ENCODE measurements around the gene WDR90. TPM values are rescaled to one million over a fixed set of nuclear protein-coding genes. Genes with fewer than 3 reads are reported as not detected.
A peak's percentile ranks its signal among the peaks of the same experiment; 100 is the strongest.

Gene WDR90
- total and polyA plus RNA-seq, 2 of the 13 experiments (the other 11 are each of a cell fraction or from before 2014, with no cell fraction given): 14.9 to 28.9 TPM

DNA sequence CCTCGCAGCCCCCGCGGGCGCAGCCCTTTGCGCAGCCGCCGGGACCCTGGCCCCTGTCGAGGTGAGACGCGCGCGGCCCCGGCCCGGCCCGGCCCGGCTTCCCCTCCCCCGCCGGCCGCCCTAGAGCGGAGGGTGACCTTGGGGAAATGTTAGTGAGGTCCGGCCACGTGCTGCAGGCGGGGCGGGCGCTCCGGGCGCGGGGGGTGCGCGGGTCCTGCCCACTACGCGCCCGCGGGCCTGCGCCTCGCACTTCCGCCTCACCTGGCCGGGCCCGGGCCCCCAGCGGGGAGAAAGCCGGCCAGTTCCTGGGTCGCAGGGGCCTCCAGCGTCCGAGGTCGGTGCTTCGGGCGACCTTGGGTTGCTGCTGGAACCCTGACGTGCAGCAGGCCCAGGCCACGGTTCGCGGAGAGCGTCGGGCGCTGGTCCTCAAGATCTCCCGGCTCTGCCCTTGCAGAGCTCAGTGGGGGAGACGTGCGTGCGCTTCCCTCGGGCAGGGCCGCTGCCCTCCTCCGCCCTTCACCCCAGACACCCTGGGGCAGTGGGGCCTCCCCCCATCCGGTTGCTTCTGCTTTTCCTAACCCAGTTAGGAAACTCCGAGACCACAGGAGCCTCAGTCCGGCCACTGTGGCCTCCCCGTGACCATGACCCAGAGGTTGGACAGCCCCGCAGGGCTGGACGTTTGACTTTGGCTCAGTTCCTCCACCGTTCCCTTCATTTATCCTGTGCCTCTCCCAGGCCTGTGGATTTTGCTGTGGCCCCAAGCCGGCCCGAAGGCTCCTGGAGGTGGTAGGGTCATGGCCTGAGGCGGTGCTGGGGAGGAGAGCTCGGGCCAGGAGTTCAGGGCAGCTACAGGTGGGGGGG, 6.7 kb upstream of the WDR90 start (continued):
- TF ChIP-seq, protein P1, sequence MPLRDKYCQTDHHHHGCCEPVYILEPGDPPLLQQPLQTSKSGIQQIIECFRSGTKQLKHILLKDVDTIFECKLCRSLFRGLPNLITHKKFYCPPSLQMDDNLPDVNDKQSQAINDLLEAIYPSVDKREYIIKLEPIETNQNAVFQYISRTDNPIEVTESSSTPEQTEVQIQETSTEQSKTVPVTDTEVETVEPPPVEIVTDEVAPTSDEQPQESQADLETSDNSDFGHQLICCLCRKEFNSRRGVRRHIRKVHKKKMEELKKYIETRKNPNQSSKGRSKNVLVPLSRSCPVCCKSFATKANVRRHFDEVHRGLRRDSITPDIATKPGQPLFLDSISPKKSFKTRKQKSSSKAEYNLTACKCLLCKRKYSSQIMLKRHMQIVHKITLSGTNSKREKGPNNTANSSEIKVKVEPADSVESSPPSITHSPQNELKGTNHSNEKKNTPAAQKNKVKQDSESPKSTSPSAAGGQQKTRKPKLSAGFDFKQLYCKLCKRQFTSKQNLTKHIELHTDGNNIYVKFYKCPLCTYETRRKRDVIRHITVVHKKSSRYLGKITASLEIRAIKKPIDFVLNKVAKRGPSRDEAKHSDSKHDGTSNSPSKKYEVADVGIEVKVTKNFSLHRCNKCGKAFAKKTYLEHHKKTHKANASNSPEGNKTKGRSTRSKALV (CRISPR knock-in tag; IDR thresholded peaks at IDR 0.05): peak; percentile 32; the same call in 1 of the 2 replicates
- TF ChIP-seq, protein P2, sequence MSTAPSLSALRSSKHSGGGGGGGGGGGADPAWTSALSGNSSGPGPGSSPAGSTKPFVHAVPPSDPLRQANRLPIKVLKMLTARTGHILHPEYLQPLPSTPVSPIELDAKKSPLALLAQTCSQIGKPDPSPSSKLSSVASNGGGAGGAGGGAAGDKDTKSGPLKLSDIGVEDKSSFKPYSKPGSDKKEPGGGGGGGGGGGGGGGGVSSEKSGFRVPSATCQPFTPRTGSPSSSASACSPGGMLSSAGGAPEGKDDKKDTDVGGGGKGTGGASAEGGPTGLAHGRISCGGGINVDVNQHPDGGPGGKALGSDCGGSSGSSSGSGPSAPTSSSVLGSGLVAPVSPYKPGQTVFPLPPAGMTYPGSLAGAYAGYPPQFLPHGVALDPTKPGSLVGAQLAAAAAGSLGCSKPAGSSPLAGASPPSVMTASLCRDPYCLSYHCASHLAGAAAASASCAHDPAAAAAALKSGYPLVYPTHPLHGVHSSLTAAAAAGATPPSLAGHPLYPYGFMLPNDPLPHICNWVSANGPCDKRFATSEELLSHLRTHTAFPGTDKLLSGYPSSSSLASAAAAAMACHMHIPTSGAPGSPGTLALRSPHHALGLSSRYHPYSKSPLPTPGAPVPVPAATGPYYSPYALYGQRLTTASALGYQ (CRISPR knock-in tag; IDR thresholded peaks at IDR 0.05): 0 out of 2 replicates have a peak, but pooled peaks have one; percentile 64
- TF ChIP-seq FOXA1 (IDR thresholded peaks at IDR 0.05) (no peak), FOXA1 (CRISPR knock-in tag; IDR thresholded peaks at IDR 0.05) (no peak), GATA4 (IDR thresholded peaks at IDR 0.05; ENCODE audit: borderline replicate concordance, low read depth) (no peak), ZNF225 (CRISPR knock-in tag; IDR thresholded peaks at IDR 0.05) (no peak), FOXP1 (IDR thresholded peaks at IDR 0.05) (no peak), FOXP1 (CRISPR knock-in tag; IDR thresholded peaks at IDR 0.05) (no peak), ZNF883 (CRISPR knock-in tag; IDR thresholded peaks at IDR 0.05; ENCODE audit: not compliant biosample characterization) (no peak), ZNF460 (CRISPR knock-in tag; IDR thresholded peaks at IDR 0.05; ENCODE audit: borderline replicate concordance) (no peak), ZNF3 (CRISPR knock-in tag; IDR thresholded peaks at IDR 0.05) (no peak), ZNF33B (CRISPR knock-in tag; IDR thresholded peaks at IDR 0.05) (peak; percentile 69), ZNF17 (CRISPR knock-in tag; IDR thresholded peaks at IDR 0.05) (no peak), ELF4 (CRISPR knock-in tag; IDR thresholded peaks at IDR 0.05; ENCODE audit: borderline replicate concordance) (no peak), TARDBP (CRISPR knock-in tag; IDR thresholded peaks at IDR 0.05) (peak; percentile 55; the same call in 1 of the 2 replicates), NCOA2 (CRISPR knock-in tag; IDR thresholded peaks at IDR 0.05) (no peak; the same call in 1 of the 2 replicates), SP5 (CRISPR knock-in tag; IDR thresholded peaks at IDR 0.05; ENCODE audit: borderline replicate concordance, low read depth) (peak; percentile 75), POLR2G (IDR thresholded peaks at IDR 0.05; ENCODE audit: low read depth, low read length) (0 out of 2 replicates have a peak, but pooled peaks have one; percentile 5)
- TF ChIP-seq, protein P3, sequence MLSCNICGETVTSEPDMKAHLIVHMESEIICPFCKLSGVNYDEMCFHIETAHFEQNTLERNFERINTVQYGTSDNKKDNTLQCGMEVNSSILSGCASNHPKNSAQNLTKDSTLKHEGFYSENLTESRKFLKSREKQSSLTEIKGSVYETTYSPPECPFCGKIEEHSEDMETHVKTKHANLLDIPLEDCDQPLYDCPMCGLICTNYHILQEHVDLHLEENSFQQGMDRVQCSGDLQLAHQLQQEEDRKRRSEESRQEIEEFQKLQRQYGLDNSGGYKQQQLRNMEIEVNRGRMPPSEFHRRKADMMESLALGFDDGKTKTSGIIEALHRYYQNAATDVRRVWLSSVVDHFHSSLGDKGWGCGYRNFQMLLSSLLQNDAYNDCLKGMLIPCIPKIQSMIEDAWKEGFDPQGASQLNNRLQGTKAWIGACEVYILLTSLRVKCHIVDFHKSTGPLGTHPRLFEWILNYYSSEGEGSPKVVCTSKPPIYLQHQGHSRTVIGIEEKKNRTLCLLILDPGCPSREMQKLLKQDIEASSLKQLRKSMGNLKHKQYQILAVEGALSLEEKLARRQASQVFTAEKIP (CRISPR knock-in tag; IDR thresholded peaks at IDR 0.05; ENCODE audit: borderline replicate concordance): no peak
- TF ChIP-seq, protein P4, sequence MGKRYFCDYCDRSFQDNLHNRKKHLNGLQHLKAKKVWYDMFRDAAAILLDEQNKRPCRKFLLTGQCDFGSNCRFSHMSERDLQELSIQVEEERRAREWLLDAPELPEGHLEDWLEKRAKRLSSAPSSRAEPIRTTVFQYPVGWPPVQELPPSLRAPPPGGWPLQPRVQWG (CRISPR knock-in tag; IDR thresholded peaks at IDR 0.05; ENCODE audit: borderline replicate concordance, low read depth): no peak
- TF ChIP-seq, protein P5, sequence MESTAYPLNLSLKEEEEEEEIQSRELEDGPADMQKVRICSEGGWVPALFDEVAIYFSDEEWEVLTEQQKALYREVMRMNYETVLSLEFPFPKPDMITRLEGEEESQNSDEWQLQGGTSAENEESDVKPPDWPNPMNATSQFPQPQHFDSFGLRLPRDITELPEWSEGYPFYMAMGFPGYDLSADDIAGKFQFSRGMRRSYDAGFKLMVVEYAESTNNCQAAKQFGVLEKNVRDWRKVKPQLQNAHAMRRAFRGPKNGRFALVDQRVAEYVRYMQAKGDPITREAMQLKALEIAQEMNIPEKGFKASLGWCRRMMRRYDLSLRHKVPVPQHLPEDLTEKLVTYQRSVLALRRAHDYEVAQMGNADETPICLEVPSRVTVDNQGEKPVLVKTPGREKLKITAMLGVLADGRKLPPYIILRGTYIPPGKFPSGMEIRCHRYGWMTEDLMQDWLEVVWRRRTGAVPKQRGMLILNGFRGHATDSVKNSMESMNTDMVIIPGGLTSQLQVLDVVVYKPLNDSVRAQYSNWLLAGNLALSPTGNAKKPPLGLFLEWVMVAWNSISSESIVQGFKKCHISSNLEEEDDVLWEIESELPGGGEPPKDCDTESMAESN (CRISPR knock-in tag; conservative IDR thresholded peaks at IDR 0.05): peak; percentile 71
